IPS DF 6.9 (cell line): ENCODE results near the gene GPD2.

Experiments used
- DNase-seq: peaks from one replicate; pipeline ENCODE4 v3.0.0-alpha.2; 2013; ENCODE audit warnings: low read depth, low spot score
- H3K27ac ChIP-seq: one replicate; pipeline ENCODE4 v1.5.1; 2013; ENCODE audit warnings: low read length, control low read depth
- H3K27me3 ChIP-seq: 2 replicates; pipeline ENCODE4 v1.6.1; 2013; ENCODE audit warnings: mild to moderate bottlenecking, low read length; ENCODE audit not compliant: control insufficient read depth, insufficient read depth
- H3K36me3 ChIP-seq: 2 replicates; pipeline ENCODE4 v1.6.1; 2013; ENCODE audit warnings: low read length; ENCODE audit not compliant: control insufficient read depth, insufficient read depth
- H3K4me1 ChIP-seq: 2 replicates; pipeline ENCODE4 v1.6.1; 2013; ENCODE audit warnings: low read length; ENCODE audit not compliant: control insufficient read depth, insufficient read depth
- H3K4me3 ChIP-seq: 2 replicates; pipeline ENCODE4 v1.5.1; 2013; ENCODE audit warnings: mild to moderate bottlenecking, low read length
- H3K9me3 ChIP-seq: 2 replicates; pipeline ENCODE4 v1.6.1; 2013; ENCODE audit warnings: low read length, inconsistent platforms; ENCODE audit not compliant: control insufficient read depth, insufficient read depth
- WGBS: extraction: QIAGEN DNeasy Blood & Tissue Kit; methylation state at CpG from one replicate; pipeline ENCODE4 v1.1.7; 2013; ENCODE audit warnings: mixed read lengths, missing lambda C conversion rate; ENCODE audit not compliant: insufficient read length, insufficient coverage; 5-methylcytosine and 5-hydroxymethylcytosine counted together

The GPD2 gene

GRCh38 chr2:156585457-156585856 lies 149.3 kb downstream of the GPD2 start:
- Histone ChIP-seq H3K36me3 (no peaks in the 10 kb centered on the region), H3K9me3 (no peaks in the 10 kb centered on the region), H3K4me1 (peaks cover 2% of the 10 kb centered on the region), H3K27me3 (no peaks in the 10 kb centered on the region), H3K4me3 (no peak overlapping the region), H3K27ac (no peak overlapping the region)
- DNase-seq = no peak
- no CpG with 5 or more reads among the region's 1 CpG for WGBS

GRCh38 chr2:156586621-156587020 lies 150.4 kb downstream of the GPD2 start:
- Histone ChIP-seq H3K4me3 (no peak overlapping the region), H3K27ac (no peak overlapping the region), H3K36me3 (no peaks in the 10 kb centered on the region), H3K27me3 (no peaks in the 10 kb centered on the region), H3K4me1 (peaks cover 2% of the 10 kb centered on the region), H3K9me3 (no peaks in the 10 kb centered on the region)
- no CpG with 5 or more reads among the region's 2 CpGs for WGBS
- no peak for DNase-seq

GRCh38 chr2:156589381-156590079 lies 153.4 kb downstream of the GPD2 start:
- no peak overlapping the region for H3K27ac ChIP-seq
- no peaks in the 10 kb centered on the region for H3K36me3 ChIP-seq
- H3K4me3 ChIP-seq = no peak overlapping the region
- no peaks in the 10 kb centered on the region for H3K27me3 ChIP-seq
- H3K9me3 ChIP-seq = no peaks in the 10 kb centered on the region
- DNase-seq = no peak
- WGBS = no CpG with 5 or more reads among the region's 10 CpGs
- H3K4me1 ChIP-seq = peaks cover 2% of the 10 kb centered on the region

- Histone ChIP-seq H3K27me3 (no peaks in the 10 kb centered on the region), H3K9me3 (no peaks in the 10 kb centered on the region), H3K4me1 (peaks cover 2% of the 10 kb centered on the region), H3K27ac (no peak overlapping the region), H3K4me3 (no peak overlapping the region), H3K36me3 (no peaks in the 10 kb centered on the region)
- WGBS = no CpG with 5 or more reads among the region's 2 CpGs
- DNase-seq = no peak
These were observed 154.0 kb downstream of the GPD2 start for GRCh38 chr2:156590085-156590739.

GRCh38 chr2:156592809-156593593 lies 156.8 kb downstream of the GPD2 start:
- Histone ChIP-seq H3K4me3 (no peak overlapping the region), H3K36me3 (no peaks in the 10 kb centered on the region), H3K27me3 (no peaks in the 10 kb centered on the region), H3K4me1 (peaks cover 2% of the 10 kb centered on the region), H3K27ac (no peak overlapping the region), H3K9me3 (no peaks in the 10 kb centered on the region)
- WGBS = no CpG with 5 or more reads among the region's 8 CpGs
- no peak for DNase-seq

- H3K27me3 ChIP-seq = no peaks in the 10 kb centered on the region
- no peak overlapping the region for H3K27ac ChIP-seq
- no peaks in the 10 kb centered on the region for H3K9me3 ChIP-seq
- H3K4me1 ChIP-seq = peaks cover 2% of the 10 kb centered on the region
- no peak overlapping the region for H3K4me3 ChIP-seq
- no peak for DNase-seq
- no CpG with 5 or more reads among the region's 2 CpGs for WGBS
- H3K36me3 ChIP-seq = no peaks in the 10 kb centered on the region
These were observed 157.4 kb downstream of the GPD2 start for GRCh38 chr2:156593594-156593921.

GRCh38 chr2:156598563-156598962 lies 162.4 kb downstream of the GPD2 start:
- no peaks in the 10 kb centered on the region for H3K27me3 ChIP-seq
- no peak for DNase-seq
- no peaks in the 10 kb centered on the region for H3K9me3 ChIP-seq
- H3K36me3 ChIP-seq = no peaks in the 10 kb centered on the region
- H3K4me1 ChIP-seq = no peaks in the 10 kb centered on the region
- no CpG with 5 or more reads among the region's 1 CpG for WGBS
- H3K4me3 ChIP-seq = no peak overlapping the region
- no peak overlapping the region for H3K27ac ChIP-seq

GRCh38 chr2:156600196-156600595 lies 164.0 kb downstream of the GPD2 start:
- no peak overlapping the region for H3K27ac ChIP-seq
- H3K4me3 ChIP-seq = no peak overlapping the region
- H3K27me3 ChIP-seq = no peaks in the 10 kb centered on the region
- H3K36me3 ChIP-seq = no peaks in the 10 kb centered on the region
- no peak for DNase-seq
- no peaks in the 10 kb centered on the region for H3K9me3 ChIP-seq
- no CpG with 5 or more reads among the region's 3 CpGs for WGBS
- H3K4me1 ChIP-seq = no peaks in the 10 kb centered on the region

GRCh38 chr2:156601855-156602551 lies 165.8 kb downstream of the GPD2 start:
- Histone ChIP-seq H3K4me3 (no peak overlapping the region), H3K36me3 (no peaks in the 10 kb centered on the region), H3K9me3 (no peaks in the 10 kb centered on the region), H3K27me3 (no peaks in the 10 kb centered on the region), H3K4me1 (no peaks in the 10 kb centered on the region), H3K27ac (no peak overlapping the region)
- WGBS = no CpG with 5 or more reads among the region's 6 CpGs
- DNase-seq = no peak

GRCh38 chr2:156602552-156602933 lies 166.4 kb downstream of the GPD2 start:
- Histone ChIP-seq H3K4me3 (no peak overlapping the region), H3K4me1 (no peaks in the 10 kb centered on the region), H3K9me3 (no peaks in the 10 kb centered on the region), H3K27ac (no peak overlapping the region), H3K36me3 (no peaks in the 10 kb centered on the region), H3K27me3 (no peaks in the 10 kb centered on the region)
- no peak for DNase-seq
